MCF 10A (cell line): ENCODE measurements around the gene CALML6. TPM values are rescaled to one million over a fixed set of nuclear protein-coding genes. Genes with fewer than 3 reads are reported as not detected.
A peak's percentile ranks its signal among the peaks of the same experiment; 100 is the strongest.

Source experiments
- BruUV-seq: library from RNA; stranded (reverse); fragments of 400-500 nt; replicated peaks from 2 replicates; lab custom pipeline; 2021; lab: Mats Ljungman, UMichigan
- CTCF ChIA-PET: fragments of 300-600 bp; sonication (Branson Sonifier 250); formaldehyde crosslinking; extraction: SDS; loops from one replicate; lab custom pipeline; 2021; ENCODE audit warnings: antibody characterized with exemption, inconsistent platforms; lab: Yijun Ruan, JAX
- POLR2A ChIA-PET: fragments of 300-600, 350-650 bp; sonication (Branson Sonifier 250); formaldehyde crosslinking; extraction: SDS; loops from one replicate; lab custom pipeline; 2020; ENCODE audit warnings: antibody characterized with exemption, inconsistent platforms; lab: Yijun Ruan, JAX
- DNase-seq: peaks from one replicate; pipeline ENCODE4 v3.0.0-alpha.2; 2018; ENCODE audit not compliant: unreplicated experiment
- H3K27ac Mint-ChIP-seq: one replicate; pipeline ENCODE4 v1.8.0; 2022; ENCODE audit warnings: mild to moderate bottlenecking, low read depth, mixed read lengths; ENCODE audit not compliant: unreplicated experiment
- H3K27me3 Mint-ChIP-seq: one replicate; pipeline ENCODE4 v1.8.0; 2022; ENCODE audit warnings: mixed read lengths; ENCODE audit not compliant: insufficient read depth, unreplicated experiment
- H3K36me3 Mint-ChIP-seq: one replicate; pipeline ENCODE4 v1.8.0; 2022; ENCODE audit warnings: mild to moderate bottlenecking, moderate library complexity, mixed read lengths; ENCODE audit not compliant: insufficient read depth, unreplicated experiment
- H3K4me1 Mint-ChIP-seq: one replicate; pipeline ENCODE4 v1.8.0; 2022; ENCODE audit warnings: mixed read lengths; ENCODE audit not compliant: insufficient read depth, unreplicated experiment
- H3K4me3 Mint-ChIP-seq: one replicate; pipeline ENCODE4 v1.8.0; 2022; ENCODE audit warnings: mild to moderate bottlenecking, moderate library complexity, mixed read lengths; ENCODE audit not compliant: unreplicated experiment
- H3K9me3 Mint-ChIP-seq: one replicate; pipeline ENCODE4 v1.8.0; 2022; ENCODE audit warnings: mixed read lengths; ENCODE audit not compliant: unreplicated experiment
- CTCF ChIP-seq: fragments of 200-600 bp; IDR thresholded peaks from one replicate; pipeline ENCODE4 v1.8.0; 2022; ENCODE audit warnings: antibody characterized with exemption, mild to moderate bottlenecking; ENCODE audit not compliant: unreplicated experiment
- intact Hi-C: fragments of 100-400 bp; cut with micrococcal nuclease; formaldehyde crosslinking; loops from 2 replicates; pipeline ENCODE4 v1.14.1; 2022
- total RNA-seq: library from RNA; stranded (reverse); gene quantifications from 2 replicates; pipeline ENCODE4 v1.2.3, GENCODE V29; 2022

CALML6 gene
- total RNA-seq, 1 experiment from 2014 or later = 1.7 TPM

DNA sequence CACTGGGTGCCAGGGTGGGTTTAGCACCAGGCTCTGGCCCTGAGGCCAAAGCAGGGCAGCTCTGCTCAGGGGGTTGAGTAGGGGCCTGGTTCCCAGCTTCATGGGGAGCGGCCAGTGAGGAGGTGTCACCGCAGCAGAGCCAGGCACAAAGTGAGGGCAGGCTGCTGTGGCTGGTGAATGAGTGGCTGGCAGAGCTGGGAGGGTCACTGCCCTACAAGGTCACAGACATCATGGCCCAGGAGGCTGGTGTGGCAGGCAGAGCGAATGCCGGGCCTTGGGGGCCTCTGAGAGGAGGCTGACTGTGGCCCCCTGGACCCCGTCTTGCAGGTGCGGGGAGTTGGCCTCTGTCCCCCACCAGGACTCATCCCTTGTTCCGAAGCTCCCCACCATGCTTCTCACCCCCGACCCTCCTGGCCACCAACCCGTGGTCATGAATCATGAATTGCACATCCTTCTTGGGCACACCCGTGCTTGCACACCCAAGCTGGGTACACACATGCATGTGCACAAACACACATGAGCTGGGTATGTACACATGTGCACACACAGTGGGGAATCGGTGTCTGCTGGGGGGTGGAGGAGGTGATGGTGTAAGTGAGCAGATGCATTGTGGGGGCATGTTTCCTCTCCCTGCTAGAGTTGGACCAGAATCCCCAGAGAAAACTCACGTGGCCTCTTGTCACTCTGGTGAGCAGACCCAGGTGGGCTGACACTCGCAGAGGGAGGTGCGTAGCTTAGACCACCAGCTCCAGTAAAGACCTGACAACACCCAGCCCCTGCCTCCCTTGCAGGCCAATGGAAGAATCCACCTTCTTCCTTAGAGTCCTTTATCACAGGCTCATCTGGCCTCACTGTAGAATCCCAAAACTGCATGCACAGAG is 19.4 kb upstream of the CALML6 start:
- H3K27ac Mint-ChIP-seq = peak overlapping the region; percentile 39
- no peaks in the 10 kb centered on the region for H3K36me3 Mint-ChIP-seq
- intact Hi-C loops = no loop called here
- H3K9me3 Mint-ChIP-seq = no peaks in the 10 kb centered on the region
- CTCF ChIA-PET = interaction anchor here (1.0 to 3.2 kb wide), 3 partner anchors 10 to 109 kb away, joined by 4 to 19 read pairs (median 8); no protein-coding TSS in a partner anchor
- H3K4me1 Mint-ChIP-seq = peaks cover 18% of the 10 kb centered on the region
- POLR2A ChIA-PET = interaction anchor here (1.4 to 1.9 kb wide), 5 partner anchors 10 to 116 kb away, joined by 4 to 10 read pairs (median 5); no protein-coding TSS in a partner anchor
- H3K4me3 Mint-ChIP-seq = no peak overlapping the region
- no peak for TF ChIP-seq CTCF
- no peak for DNase-seq
- BruUV-seq = no TSS peak
- no peaks in the 10 kb centered on the region for H3K27me3 Mint-ChIP-seq

- Mint-ChIP-seq H3K4me3 (no peak overlapping the region), H3K27ac (no peak overlapping the region), H3K9me3 (no peaks in the 10 kb centered on the region), H3K36me3 (no peaks in the 10 kb centered on the region), H3K27me3 (no peaks in the 10 kb centered on the region), H3K4me1 (peaks cover 10% of the 10 kb centered on the region)
- no peak for TF ChIP-seq CTCF
- intact Hi-C loops = no loop called here
- BruUV-seq = no TSS peak
- ChIA-PET CTCF (interaction anchor here (0.6 to 1.5 kb wide), 8 partner anchors 8 to 151 kb away, joined by 3 to 7 read pairs (median 4); no protein-coding TSS in a partner anchor), POLR2A (interaction anchor here (0.8 kb wide), 1 partner anchor 11 kb away, joined by 3 read pairs; no protein-coding TSS in a partner anchor)
- DNase-seq = no peak
These were observed 16.7 kb upstream of the CALML6 start for GRCh38 chr1:1898246-1898933.

DNA sequence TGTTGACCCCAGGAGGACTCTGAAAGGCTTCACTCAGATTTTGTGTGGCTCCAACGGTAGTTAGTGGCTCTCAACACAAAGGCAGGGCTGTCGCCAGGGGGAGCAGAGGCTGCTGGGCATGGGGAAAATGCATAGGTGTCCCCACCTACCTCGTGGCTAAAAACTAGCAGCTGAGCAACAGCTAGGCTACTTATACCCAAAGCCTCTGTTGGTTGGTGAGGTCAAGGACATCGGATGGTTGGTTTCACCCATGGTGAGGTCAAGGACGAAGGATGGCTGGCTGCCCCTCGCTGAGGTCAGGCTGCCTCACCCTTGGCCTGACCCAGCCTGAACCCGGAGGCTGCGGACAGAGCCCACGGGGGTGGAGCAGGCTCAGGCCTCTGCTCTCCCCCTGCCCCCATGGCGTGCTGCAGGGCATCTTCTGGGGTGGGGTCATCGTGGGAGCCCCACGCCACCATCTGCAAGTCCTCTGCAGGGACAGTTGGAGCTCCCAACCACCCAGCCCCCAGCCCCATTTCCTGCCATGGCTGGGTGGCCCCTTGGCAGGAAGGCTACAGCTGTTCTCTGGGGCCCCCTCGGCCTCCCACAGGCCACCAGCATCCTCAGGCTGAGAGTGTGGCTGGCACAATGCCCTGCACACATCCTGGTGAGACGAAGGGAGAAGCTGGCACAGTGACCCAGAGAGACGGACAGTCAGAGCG is 15.6 kb upstream of the CALML6 start:
- ChIA-PET POLR2A (no interaction called here), CTCF (interaction anchor here (0.6 to 1.5 kb wide), 4 partner anchors 10 to 145 kb away, joined by 3 to 7 read pairs (median 4); no protein-coding TSS in a partner anchor)
- Mint-ChIP-seq H3K27ac (no peak overlapping the region), H3K4me3 (no peak overlapping the region), H3K4me1 (peaks cover 7% of the 10 kb centered on the region), H3K9me3 (no peaks in the 10 kb centered on the region), H3K36me3 (no peaks in the 10 kb centered on the region), H3K27me3 (no peaks in the 10 kb centered on the region)
- no peak for DNase-seq
- intact Hi-C loops = no loop called here
- no TSS peak for BruUV-seq
- TF ChIP-seq CTCF = no peak

DNA sequence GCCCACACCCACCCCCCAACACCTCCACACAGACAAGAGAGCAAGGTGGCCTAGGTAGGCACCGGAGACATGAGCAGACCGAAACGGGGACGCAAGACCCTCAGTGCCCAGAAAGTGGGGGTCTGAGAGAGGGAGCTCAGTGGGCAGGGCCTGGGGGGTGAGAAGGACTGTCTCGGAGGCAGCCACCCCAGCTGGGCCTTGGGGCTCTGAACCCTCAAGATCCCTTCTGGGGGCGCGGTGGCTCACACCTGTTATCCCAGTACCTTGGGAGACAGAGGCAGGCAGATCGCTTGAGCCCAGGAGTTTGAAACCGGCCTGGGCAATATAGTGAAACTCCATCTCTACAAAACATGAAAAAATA is 15.1 kb upstream of the CALML6 start:
- Mint-ChIP-seq H3K4me1 (peaks cover 1% of the 10 kb centered on the region), H3K27ac (no peak overlapping the region), H3K9me3 (no peaks in the 10 kb centered on the region), H3K27me3 (no peaks in the 10 kb centered on the region), H3K4me3 (no peak overlapping the region), H3K36me3 (no peaks in the 10 kb centered on the region)
- no peak for TF ChIP-seq CTCF
- DNase-seq = no peak
- intact Hi-C loops = no loop called here
- no TSS peak for BruUV-seq
- POLR2A ChIA-PET = no interaction called here
- CTCF ChIA-PET = no interaction called here
